Measurements from ENCODE around the gene RBL1.
A peak's percentile ranks its signal among the peaks of the same experiment; 100 is the strongest.
"Not testable (repeated sequence)": the region's sequence is repeated elsewhere in the genome, so short reads cannot be mapped to it uniquely, and the experiment has no call there.

The RBL1 gene

DNA sequence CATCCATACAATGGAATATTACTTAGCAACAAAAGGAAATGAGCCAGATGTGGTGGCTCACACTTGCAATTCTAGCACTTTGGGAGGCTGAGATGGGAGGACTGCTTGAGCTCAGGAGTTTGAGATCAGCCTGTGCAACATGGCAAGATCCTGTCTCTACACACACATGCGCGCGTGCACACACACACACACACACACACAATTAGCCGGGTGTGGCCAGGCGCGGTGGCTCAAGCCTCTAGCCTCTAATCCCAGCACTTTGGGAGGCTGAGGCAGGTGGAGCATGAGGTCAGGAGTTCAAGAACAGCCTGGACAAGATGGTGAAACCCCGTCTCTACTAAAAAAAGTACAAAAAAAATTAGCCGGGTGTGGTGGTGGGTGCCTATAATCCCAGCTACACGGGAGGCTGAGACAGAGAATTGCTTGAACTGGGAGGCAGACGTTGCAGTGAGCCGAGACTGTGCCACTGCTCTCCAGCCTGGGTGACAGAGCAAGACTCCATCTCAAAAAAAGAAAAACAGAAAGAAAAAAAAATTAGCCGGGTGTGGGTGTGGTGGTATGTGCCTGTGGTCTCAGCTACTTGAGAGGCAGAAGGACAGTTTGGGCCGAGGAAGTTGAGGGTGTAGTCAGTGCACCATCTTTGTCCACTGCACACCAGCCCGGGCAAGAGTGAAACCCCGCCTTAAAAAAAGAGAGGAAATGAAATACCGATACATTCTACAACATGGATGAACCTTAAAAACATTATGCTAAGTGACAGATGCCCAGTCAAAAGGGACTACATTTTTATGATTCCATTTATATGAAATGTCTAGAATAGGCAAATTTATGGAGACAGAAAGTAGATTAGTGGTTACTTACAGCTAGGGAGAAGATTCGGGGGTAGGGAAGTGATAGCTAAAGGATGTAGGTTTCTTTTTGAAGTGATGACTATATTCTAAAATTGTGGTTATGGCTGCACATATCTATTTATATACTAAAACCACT lies 52.5 kb downstream of the RBL1 start:
- peak overlapping the region; percentile 31 for H3K4me3 ChIP-seq (ENCODE audit: low read depth, low read length)
- peak; percentile 84 for DNase-seq (ENCODE audit: low read depth)
- TF ChIP-seq, protein P1, sequence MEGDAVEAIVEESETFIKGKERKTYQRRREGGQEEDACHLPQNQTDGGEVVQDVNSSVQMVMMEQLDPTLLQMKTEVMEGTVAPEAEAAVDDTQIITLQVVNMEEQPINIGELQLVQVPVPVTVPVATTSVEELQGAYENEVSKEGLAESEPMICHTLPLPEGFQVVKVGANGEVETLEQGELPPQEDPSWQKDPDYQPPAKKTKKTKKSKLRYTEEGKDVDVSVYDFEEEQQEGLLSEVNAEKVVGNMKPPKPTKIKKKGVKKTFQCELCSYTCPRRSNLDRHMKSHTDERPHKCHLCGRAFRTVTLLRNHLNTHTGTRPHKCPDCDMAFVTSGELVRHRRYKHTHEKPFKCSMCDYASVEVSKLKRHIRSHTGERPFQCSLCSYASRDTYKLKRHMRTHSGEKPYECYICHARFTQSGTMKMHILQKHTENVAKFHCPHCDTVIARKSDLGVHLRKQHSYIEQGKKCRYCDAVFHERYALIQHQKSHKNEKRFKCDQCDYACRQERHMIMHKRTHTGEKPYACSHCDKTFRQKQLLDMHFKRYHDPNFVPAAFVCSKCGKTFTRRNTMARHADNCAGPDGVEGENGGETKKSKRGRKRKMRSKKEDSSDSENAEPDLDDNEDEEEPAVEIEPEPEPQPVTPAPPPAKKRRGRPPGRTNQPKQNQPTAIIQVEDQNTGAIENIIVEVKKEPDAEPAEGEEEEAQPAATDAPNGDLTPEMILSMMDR (IDR thresholded peaks at IDR 0.05; ENCODE audit: low read depth, low read length, missing control alignments), result no peak

GRCh38 chr20:37039366-37039765 lies 56.4 kb downstream of the RBL1 start:
- not testable (repeated sequence) for H3K4me3 ChIP-seq (ENCODE audit: low read depth, low read length); DNase-seq (ENCODE audit: low read depth)

DNA sequence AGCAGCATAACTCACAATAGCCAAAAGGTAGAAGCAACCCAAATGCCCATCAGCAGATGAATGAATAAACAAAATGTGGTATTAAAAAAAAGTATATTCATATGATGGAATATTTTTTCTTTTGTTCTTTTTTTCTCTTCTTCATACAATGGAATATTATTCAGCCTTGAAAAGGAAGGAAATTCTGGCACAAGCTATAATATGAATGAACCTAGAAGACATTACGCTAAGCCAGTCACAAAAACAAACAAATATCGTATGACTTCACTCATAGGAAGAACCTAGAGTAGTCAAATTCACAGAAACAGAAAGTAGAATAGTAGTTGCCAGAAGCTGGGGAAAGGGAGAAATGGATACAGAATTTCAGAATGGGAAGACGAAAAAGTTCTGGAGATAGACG lies 63.7 kb downstream of the RBL1 start:
- H3K4me3 ChIP-seq (ENCODE audit: low read depth, low read length), result no peak overlapping the region
- DNase-seq (ENCODE audit: low read depth), result no peak
- TF ChIP-seq, protein P1 (IDR thresholded peaks at IDR 0.05; ENCODE audit: low read depth, low read length, missing control alignments), result no peak

DNA sequence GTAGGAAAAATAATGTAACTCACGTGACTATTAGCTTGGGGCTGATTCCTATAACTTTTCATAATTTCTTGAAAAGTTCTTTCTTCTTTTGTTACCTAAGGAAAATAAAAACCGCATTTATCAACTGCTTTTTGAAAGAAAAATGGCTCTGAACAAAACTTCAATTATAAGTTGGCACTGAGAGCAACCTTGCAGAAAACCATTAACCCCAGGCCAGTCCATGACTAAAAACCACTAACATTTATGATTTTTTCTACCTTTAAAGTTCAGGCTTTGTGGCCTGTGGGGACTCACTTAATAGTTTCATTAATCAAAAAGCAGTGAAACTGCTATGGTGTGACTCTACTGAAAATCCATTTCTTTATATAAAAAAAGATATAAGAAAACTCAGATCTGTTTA lies 75.2 kb downstream of the RBL1 start:
- H3K4me3 ChIP-seq (ENCODE audit: low read depth, low read length), result no peak overlapping the region
- TF ChIP-seq, protein P1 (IDR thresholded peaks at IDR 0.05; ENCODE audit: low read depth, low read length, missing control alignments), result no peak
- DNase-seq (ENCODE audit: low read depth), result no peak

GRCh38 chr20:37012631-37013030 lies 83.2 kb downstream of the RBL1 start:
- DNase-seq (ENCODE audit: low read depth); H3K4me3 ChIP-seq (ENCODE audit: low read depth, low read length): not testable (repeated sequence)

DNA sequence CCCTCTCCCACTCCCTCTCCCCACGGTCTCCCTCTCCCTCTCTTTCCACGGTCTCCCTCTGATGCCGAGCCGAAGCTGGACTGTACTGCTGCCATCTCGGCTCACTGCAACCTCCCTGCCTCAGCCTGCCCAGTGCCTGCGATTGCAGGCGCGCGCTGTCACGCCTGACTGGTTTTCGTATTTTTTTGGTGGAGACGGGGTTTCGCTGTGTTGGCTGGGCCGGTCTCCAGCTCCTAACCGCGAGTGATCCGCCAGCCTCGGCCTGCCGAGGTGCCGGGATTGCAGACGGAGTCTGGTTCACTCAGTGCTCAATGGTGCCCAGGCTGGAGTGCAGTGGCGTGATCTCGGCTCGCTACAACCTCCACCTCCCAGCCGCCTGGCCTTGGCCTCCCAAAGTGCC lies 83.9 kb downstream of the RBL1 start:
- not testable (repeated sequence) for H3K4me3 ChIP-seq (ENCODE audit: low read depth, low read length); DNase-seq (ENCODE audit: low read depth)

- no peak for DNase-seq (ENCODE audit: low read depth)
- TF ChIP-seq, protein P1 (IDR thresholded peaks at IDR 0.05; ENCODE audit: low read depth, low read length, missing control alignments), result no peak
- no peak overlapping the region for H3K4me3 ChIP-seq (ENCODE audit: low read depth, low read length)
Measured at GRCh38 chr20:37011147-37011546, 84.7 kb downstream of the RBL1 start.

GRCh38 chr20:37007898-37008649 lies 87.7 kb downstream of the RBL1 start:
- DNase-seq (ENCODE audit: low read depth), result no peak
- H3K4me3 ChIP-seq (ENCODE audit: low read depth, low read length), result no peak overlapping the region
- TF ChIP-seq, protein P1 (IDR thresholded peaks at IDR 0.05; ENCODE audit: low read depth, low read length, missing control alignments), result peak; percentile 30

- H3K4me3 ChIP-seq (ENCODE audit: low read depth, low read length); DNase-seq (ENCODE audit: low read depth): not testable (repeated sequence)
Measured at GRCh38 chr20:37005062-37005942, 90.5 kb downstream of the RBL1 start.

- not testable (repeated sequence) for H3K4me3 ChIP-seq (ENCODE audit: low read depth, low read length); DNase-seq (ENCODE audit: low read depth)
Measured at GRCh38 chr20:37001634-37002033, 94.2 kb downstream of the RBL1 start.

DNA sequence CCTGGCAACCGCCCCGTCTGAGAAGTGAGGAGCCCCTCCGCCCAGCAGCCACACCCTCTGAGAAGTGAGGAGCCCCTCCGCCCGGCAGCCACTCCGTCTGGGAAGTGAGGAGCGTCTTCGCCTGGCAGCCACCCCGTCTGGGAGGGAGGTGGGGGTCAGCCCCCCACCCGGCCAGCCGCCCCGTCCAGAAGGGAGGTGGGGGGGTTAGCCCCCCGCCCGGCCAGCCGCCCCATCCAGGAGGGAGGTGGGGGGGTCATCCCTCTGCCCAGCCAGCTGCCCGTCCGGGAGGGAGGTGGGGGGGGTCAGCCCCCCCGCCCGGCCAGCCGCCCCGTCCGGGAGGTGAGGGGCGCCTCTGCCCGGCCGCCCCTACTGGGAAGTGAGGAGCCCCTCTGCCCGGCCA lies 95.6 kb downstream of the RBL1 start:
- DNase-seq (ENCODE audit: low read depth); H3K4me3 ChIP-seq (ENCODE audit: low read depth, low read length): not testable (repeated sequence)

Data from GM12864 (cell line).